G401 (cell line): ENCODE data around the gene MARVELD1. TPM values are rescaled to one million over a fixed set of nuclear protein-coding genes. Genes with fewer than 3 reads are reported as not detected.
A peak's percentile ranks its signal among the peaks of the same experiment; 100 is the strongest.
"Not testable (repeated sequence)": the region's sequence is repeated elsewhere in the genome, so short reads cannot be mapped to it uniquely, and the experiment has no call there.

Experiments
- DNase-seq: peaks from one replicate; pipeline ENCODE4 v3.0.0-alpha.2; 2015; ENCODE audit warnings: low spot score
- in situ Hi-C: cut with HindIII; loops from 2 replicates; pipeline ENCODE4 v1.10.0; 2016; ENCODE audit warnings: low sequenced_read_pairs, mixed read lengths
- total RNA-seq: library from RNA; depleted of rRNA; stranded (reverse); fragments of >200 nt; shearing (Covaris generic); gene quantifications from 2 replicates; pipeline ENCODE4 v1.2.3, GENCODE V29; 2014

The MARVELD1 gene
- total RNA-seq, 1 experiment from 2014 or later = 61.1 TPM

- peak; percentile 42 for DNase-seq
- in situ Hi-C loops = loop anchor here (5.0 kb wide), 1 partner anchor 39 kb away; no protein-coding TSS in a partner anchor
These were observed 25.4 kb upstream of the MARVELD1 start for GRCh38 chr10:97687785-97688781.

DNA sequence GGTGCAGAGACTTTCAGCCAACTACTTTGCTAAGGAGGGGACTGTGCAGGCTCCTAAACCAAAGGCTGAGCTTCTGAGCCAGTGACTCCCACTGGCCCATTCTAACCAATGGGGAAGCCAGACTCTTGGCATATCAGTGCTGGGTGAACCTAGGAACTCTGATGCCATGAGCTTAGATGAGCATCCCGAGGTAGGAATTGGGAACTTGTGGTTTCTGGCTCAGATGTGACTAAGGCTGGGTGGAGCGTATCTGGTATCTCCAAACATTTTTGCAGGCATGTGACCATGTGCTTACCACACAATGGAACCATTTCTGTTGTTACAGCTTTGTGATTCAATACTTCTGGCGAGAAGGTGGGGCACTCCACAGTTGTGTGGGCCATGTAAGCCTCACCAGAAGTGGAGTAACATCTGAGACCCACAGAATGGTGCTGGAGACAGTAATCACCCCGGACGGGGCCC lies 23.9 kb upstream of the MARVELD1 start:
- in situ Hi-C loops = loop anchor here (5.0 kb wide), 1 partner anchor 38 kb away; no protein-coding TSS in a partner anchor
- no peak for DNase-seq

DNA sequence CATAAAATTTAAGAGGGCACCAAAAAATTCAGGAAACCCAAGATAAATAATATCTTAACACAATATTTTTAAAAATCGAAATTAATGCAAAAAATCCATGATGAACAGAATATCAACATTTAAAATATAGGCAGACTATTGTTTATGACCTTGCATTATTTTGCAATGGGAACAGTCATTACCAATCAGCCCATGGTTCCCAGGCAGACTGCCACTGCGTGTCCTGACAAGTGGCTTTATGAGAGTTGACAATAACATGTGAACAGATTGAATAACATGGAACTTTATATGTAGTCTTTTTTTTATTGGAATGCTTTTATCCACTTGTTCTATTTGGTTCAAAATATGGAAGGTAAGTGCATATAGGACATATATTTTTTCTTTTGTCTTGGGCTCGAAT lies 23.4 kb upstream of the MARVELD1 start:
- no peak for DNase-seq
- in situ Hi-C loops = no loop called here

DNA sequence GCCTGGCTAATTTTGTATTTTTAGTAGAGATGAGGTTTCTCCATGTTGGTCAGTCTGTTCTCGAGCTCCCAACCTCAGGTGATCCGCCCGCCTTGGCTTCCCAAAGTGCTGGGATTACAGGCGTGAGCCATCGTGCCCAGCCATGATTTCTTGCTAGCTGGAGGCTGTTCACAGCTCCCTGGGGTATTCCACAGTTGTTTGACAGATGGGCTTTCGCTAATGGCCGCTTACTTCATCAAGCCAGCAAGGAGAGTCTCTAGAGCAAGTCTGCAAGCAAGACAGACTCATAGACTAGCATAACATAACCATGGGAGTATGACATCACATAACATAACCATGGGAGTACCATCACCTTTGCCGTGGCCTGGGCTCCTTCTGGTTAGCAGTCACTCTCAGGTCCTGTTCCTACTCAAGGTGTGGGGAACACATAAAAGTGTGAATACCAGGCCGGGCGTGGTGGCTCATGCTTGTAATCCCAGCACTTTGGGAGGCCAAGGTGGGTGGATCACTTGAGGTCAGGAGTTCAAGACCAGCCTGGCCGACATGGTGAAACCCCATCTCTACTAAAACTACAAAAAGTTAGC lies 15.4 kb upstream of the MARVELD1 start:
- in situ Hi-C loops, DNase-seq: not testable (repeated sequence)

GRCh38 chr10:97701438-97702069 lies 12.0 kb upstream of the MARVELD1 start:
- in situ Hi-C loops = no loop called here
- peak; percentile 73 for DNase-seq

DNA sequence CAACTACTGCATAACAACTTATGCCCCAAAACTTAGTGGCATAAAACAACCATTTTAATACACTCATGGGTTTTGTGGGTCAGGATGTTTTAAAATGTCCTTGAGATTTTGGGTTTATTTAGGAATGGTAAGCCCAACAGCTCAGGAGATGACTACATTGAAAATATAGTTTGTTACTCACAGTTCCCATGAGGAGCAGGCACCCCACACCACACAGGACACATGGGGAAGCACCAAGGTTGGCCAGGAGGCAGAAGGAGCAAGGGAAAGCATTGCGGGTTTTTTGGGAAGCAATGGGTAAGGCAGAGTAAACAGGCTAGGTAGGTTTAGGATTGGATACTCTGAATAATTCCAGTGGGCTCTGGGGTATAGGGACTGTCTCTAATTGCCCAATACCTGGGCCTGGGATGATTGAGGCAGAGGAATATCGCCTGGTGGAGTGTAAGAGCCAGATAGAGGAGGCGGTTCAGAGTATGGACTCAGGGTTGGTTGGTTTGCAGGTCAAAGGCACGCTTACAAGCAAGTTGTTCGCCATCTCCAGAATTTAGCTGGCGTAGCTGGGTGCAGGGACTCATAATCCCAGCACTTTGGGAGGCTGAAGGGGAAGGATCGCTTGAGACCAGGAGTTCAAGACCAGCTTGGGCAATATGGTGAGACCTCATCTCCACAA lies 10.0 kb upstream of the MARVELD1 start:
- no peak for DNase-seq
- in situ Hi-C loops = no loop called here

DNA sequence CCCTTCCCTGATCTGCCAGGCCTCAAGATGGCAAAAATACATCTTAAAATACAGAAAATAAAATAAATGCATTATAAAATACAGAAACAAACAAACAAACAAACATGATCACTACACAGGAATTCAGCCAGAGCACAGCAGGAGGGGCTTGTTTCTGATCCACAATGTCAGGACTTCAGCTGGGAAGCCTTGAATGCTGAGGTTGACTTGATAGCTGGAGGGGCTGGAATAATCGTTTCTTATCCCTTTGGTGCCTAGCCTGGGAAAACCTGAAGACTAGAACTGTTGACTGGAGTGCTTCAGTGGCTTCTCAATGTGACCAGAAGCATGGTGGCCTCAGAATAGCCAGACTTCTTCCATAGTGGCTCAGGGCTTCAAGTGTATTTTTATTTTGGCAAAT lies 9.2 kb upstream of the MARVELD1 start:
- in situ Hi-C loops = no loop called here

DNA sequence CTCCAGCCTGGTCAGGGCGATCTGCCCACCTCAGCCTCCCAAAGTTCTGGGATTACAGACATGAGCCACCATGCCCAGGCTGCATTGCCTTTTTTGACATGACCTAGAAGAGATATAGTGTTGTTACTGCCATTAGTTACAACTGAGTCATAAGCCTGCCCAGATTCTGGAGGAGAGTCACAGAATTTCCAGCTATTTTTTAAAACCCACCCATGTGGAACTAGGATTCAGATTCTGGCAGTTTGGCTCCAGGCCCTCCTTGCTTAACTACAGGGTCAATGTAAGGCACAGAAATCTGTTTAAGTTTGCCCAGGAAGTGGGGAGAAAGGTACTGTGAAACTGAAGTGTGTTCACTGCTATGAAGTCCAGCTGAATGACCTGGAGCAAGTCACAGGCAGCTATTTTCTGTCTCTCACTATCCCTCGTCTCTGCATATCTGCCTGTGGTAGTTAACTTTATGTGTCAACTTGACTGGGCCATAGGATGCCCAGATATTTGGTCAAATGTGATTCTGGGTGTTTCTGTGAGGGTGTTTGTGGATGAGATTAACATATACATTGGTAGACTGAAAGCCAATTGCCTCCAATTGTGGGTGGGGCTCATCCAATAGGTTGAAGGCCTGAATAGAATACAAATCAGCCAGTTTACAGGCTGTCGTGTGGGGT lies 8.4 kb upstream of the MARVELD1 start:
- DNase-seq = no peak
- in situ Hi-C loops = no loop called here

More for the DNA sequence above, 9.2 kb upstream of the MARVELD1 start:
- DNase-seq = no peak

- in situ Hi-C loops = no loop called here
These were observed 6.2 kb upstream of the MARVELD1 start for GRCh38 chr10:97707134-97707861.

DNA sequence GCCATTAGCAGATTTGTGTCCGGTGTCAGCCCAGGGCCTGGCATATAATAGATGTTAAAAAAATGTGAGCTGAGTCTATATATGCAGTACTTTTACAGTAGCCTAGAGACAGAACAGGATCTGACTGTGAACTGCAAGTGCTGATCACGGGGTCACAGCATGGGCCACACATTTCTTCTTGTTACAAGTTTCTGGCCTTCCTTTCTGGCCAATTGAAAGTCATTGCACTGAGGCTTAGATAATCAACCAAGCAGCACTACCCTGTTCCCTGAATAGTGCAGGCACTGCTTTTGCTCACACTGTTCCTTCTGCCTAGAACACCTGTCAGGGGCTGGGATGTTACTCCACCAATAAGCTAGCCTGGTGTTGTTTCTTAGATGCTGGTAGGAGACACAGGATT lies 5.4 kb upstream of the MARVELD1 start:
- no peak for DNase-seq
- in situ Hi-C loops = no loop called here

More at GRCh38 chr10:97707134-97707861, 6.2 kb upstream of the MARVELD1 start:
- DNase-seq = no peak

DNA sequence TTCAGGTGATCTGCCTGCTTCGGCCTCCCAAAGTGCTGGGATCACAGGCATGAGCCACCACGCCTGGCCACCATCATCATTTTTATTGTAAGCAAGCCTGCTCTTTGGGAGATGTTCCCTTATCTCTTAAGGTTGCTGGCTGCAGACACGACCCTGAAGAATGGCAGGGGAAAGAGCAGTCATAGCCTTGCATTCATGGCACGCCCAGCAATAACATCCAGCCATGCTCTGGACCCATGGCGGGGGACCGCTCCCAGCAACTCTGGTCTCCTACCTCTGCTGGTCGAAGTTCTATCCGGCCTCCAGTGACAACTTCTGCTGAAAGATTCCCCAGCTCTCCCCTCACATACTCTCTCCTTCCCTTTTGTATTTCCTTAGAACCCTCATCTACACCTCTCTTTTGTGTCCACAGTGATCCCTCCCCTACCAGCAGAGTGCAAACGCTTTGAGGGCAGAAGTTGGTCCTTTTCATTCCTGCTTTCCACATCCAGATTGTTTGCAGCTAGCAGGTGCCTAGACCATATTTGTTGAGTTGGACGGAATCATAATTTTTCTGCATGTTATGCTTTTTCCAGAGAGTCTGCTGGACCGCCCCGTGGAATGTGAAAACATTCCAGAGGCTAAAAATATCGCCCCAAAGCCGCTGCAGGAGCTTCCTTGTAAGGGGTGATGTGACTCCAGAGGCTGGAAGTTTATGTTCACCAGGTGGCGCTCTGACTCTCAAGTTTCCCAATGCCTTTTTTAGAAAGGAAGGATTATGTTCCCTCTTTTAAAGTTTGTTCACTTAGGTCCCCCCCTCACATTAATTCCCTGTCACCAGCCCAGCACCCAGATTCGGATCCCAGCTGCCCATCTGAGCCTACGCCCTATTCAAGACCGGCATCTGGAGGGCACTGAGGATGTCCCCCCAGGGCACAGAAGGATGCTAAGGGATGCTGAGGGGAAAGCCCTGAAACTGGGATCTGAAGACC lies 4.3 kb upstream of the MARVELD1 start:
- peak; percentile 65 for DNase-seq
- in situ Hi-C loops = no loop called here

DNA sequence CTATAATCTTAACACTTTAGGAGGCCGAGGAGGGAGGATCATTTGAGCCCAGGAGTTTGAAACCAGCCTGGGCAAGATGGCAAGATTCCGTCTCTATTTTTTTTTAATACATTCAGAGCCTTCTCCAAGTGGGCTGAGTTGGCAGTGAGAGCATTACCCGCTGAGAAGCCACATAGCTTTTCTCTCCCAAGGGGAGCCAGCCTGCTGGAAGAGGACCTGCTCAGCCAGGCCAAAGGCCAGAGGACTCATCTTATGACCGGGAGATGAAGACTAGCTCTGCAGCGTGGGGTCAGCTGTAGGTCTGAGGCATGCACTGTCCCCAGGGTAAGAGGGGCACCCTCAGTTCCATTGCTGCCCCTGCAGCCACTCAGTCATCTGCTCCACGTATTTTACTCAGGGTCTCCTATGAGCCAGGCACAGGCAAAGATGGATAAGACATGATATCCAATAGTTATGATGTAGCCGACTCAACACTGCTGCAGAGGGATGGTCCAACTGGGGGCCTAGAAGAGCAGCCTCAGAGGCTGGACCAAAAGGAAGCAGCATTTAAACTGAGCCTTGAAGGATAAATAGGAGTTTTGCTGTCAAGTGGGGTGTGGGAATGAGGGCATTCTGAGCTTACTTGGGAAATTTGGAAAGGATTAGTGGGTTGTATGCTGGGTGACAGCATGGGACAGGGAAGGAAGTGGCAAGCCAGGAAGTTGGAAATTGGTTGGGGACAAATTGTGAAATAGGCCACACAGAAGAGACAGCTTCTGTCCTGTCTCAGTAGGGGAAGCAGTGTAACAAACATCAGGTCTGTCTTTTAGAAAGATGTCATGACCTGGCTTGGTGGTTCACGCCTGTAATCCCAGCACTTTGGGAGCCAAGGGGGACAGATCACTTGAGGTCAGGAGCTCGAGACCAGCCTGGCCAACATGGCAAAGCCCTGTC lies 1.6 kb upstream of the MARVELD1 start:
- in situ Hi-C loops = no loop called here
- DNase-seq = no peak

- DNase-seq = peak; percentile 68
- in situ Hi-C loops = no loop called here
These were observed 383 bp downstream of the MARVELD1 start for GRCh38 chr10:97713826-97714400.

DNA sequence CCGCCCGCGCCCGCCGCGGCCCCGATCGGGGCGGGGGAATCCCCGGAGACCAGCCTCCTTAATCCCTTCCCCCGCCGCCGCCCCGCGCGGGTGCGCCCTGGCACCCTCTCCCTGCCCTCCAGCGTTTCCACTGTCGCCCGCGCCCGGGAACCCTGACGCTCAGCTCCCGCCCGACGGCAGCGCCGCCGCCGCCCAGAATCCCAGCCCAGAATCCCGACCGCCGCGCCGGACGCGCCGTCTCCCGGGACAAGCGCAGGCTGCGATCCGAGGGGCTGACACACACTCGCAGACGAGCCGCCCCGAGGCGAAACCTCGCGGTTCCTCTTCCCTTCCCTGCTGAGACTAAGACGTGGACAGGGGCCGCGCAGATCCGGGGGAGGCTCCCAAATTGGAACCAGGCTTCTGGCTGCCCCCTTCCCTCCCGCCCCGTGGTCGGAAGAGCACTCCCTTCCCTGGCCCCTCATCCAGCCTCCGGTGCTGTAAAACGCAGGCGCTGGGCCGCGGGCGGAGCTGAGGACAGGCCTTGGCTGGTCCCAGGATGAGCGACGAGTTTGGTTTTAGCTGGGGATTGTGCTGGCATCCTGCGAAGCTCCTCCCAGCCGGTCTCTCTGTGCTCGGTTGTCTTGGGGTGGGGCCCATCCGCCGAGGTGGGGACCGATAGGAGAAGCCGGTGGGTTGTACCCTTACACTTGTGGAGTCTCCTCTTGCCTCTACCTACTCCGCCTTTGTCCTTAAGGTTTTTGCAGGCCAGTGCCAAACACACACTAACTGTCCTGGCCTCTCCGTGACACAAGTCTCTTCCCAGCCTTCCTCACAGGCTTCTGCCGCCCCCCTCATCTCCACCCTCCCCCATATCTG lies 1.1 kb downstream of the MARVELD1 start:
- in situ Hi-C loops = no loop called here
- DNase-seq = peak; percentile 55
